ENCODE results near the gene OR11H12. TPM values are rescaled to one million over a fixed set of nuclear protein-coding genes. Genes with fewer than 3 reads are reported as not detected.
"Not testable (repeated sequence)": the region's sequence is repeated elsewhere in the genome, so short reads cannot be mapped to it uniquely, and the experiment has no call there.

Gene OR11H12, protein sequence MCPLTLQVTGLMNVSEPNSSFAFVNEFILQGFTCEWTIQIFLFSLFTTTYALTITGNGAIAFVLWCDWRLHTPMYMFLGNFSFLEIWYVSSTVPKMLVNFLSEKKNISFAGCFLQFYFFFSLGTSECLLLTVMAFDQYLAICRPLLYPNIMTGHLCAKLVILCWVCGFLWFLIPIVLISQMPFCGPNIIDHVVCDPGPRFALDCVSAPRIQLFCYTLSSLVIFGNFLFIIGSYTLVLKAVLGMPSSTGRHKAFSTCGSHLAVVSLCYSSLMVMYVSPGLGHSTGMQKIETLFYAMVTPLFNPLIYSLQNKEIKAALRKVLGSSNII
- not detected for polyA plus RNA-seq (2012; ENCODE audit: insufficient read length, low read depth)

DNA sequence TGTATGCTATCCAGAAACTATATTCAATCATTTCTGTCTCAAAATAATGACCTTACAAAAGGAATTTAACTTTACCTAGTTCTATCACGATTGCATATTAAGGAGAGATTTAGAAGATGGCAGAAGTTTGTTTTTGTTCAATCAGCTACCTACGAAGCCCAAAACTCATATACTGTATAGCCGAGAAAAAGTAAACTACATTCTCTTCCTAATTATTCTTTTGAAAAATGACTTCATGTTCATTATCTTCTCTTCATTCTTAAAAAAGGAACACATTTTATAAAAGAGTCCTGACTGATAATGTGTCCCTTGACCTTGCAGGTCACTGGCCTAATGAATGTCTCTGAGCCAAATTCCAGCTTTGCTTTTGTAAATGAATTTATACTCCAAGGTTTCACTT is at the start of gene OR11H12:
TSS of gene OR11H12 (plus strand) at position 301 of the 400 bp plus-strand sequence. CDS start at position 301, 0 bp downstream.
- not testable (repeated sequence) for TF ChIP-seq TAF1 (IDR thresholded peaks at IDR 0.05; ENCODE audit: borderline replicate concordance, insufficient read depth, low read length); POLR2AphosphoS5 (IDR thresholded peaks at IDR 0.05; ENCODE audit: low read depth, low read length)
- TF ChIP-seq, protein P1, sequence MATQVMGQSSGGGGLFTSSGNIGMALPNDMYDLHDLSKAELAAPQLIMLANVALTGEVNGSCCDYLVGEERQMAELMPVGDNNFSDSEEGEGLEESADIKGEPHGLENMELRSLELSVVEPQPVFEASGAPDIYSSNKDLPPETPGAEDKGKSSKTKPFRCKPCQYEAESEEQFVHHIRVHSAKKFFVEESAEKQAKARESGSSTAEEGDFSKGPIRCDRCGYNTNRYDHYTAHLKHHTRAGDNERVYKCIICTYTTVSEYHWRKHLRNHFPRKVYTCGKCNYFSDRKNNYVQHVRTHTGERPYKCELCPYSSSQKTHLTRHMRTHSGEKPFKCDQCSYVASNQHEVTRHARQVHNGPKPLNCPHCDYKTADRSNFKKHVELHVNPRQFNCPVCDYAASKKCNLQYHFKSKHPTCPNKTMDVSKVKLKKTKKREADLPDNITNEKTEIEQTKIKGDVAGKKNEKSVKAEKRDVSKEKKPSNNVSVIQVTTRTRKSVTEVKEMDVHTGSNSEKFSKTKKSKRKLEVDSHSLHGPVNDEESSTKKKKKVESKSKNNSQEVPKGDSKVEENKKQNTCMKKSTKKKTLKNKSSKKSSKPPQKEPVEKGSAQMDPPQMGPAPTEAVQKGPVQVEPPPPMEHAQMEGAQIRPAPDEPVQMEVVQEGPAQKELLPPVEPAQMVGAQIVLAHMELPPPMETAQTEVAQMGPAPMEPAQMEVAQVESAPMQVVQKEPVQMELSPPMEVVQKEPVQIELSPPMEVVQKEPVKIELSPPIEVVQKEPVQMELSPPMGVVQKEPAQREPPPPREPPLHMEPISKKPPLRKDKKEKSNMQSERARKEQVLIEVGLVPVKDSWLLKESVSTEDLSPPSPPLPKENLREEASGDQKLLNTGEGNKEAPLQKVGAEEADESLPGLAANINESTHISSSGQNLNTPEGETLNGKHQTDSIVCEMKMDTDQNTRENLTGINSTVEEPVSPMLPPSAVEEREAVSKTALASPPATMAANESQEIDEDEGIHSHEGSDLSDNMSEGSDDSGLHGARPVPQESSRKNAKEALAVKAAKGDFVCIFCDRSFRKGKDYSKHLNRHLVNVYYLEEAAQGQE (IDR thresholded peaks at IDR 0.05; ENCODE audit: insufficient read depth in 1 of 2, low read depth in 2 of 2, low read length in 2 of 2) = not testable (repeated sequence)
